LNCaP clone FGC (cell line): ENCODE data around the gene ITPRIP.

Experiments
- DNase-seq: peaks from one replicate; pipeline ENCODE4 v3.0.0-alpha.2; 2011; ENCODE audit warnings: low read depth
- H3K4me3 ChIP-seq: 2 replicates; pipeline ENCODE4 v1.5.1; 2011; ENCODE audit warnings: mild to moderate bottlenecking, low read depth, low read length, control low read depth
- TF ChIP-seq, protein P1 (sequence below): IDR thresholded peaks from 2 replicates; pipeline ENCODE4 v1.5.1; 2012; ENCODE audit warnings: mild to moderate bottlenecking; ENCODE audit not compliant: control insufficient read depth, insufficient read depth; ENCODE audit errors: extremely low read depth

ITPRIP gene

DNA sequence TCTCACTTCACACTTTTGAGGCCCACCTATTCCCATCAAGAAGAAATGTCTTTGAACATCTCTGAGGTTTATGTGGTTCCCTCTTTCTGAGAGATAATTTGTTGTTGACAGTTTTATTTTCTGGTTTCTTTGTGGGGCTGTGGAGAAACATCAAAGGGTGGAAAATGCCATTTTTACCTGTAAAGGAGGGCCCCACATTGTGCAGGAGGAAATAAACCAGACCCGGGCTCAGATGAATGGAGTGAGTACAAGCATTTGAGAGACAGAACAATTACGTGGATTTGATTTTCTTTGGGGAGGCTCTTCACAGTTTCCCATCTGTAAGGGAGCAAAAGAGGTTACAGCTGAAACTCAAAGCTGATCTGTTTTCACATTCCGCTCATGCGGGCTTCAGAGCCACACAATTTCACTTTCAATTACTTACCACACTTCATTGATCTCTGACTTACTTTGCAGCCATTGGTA is 29.8 kb downstream of the ITPRIP start:
- H3K4me3 ChIP-seq: no peak overlapping the region
- TF ChIP-seq, protein P1, sequence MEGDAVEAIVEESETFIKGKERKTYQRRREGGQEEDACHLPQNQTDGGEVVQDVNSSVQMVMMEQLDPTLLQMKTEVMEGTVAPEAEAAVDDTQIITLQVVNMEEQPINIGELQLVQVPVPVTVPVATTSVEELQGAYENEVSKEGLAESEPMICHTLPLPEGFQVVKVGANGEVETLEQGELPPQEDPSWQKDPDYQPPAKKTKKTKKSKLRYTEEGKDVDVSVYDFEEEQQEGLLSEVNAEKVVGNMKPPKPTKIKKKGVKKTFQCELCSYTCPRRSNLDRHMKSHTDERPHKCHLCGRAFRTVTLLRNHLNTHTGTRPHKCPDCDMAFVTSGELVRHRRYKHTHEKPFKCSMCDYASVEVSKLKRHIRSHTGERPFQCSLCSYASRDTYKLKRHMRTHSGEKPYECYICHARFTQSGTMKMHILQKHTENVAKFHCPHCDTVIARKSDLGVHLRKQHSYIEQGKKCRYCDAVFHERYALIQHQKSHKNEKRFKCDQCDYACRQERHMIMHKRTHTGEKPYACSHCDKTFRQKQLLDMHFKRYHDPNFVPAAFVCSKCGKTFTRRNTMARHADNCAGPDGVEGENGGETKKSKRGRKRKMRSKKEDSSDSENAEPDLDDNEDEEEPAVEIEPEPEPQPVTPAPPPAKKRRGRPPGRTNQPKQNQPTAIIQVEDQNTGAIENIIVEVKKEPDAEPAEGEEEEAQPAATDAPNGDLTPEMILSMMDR: no peak
- no peak for DNase-seq

DNA sequence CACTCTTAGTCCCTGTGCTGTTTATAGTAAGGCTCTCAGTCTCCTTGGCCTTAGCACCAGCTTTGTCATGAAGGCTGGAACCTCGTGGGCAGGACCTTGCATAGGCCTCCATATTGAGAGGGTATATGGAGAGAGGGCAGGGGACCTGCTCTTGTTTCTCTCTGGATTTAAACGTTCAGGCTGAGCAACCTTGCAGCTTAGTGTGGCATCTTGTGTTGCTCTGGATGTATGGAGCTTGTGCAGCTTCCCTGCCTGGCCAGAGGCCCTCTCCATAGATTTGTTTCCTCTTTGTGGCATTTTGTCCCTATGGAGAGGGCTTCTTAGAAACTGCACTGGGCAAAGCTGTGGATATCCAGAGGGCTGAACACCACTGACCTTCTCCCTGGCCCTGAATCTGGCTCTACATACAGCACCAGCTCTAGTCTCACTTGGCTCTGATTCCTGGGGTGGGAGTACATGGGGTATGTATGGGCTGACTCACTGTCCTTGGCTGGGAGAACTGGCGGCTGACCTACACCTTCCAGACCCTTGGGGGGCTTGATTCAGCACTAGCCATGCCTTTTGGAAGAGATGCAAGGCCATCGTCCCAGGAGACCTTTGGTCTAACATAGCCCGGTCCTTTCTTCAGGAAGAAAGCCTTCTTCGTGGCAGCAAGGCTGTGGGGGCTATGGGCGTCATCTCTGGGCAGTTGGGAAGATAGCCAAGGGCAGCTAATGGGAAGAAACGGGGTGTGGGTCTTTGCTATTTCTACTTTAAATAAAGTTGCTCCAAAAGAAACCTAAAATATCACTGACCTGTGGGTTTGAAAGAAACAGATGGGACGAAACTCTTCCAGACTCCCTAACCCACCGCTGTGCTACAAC is 30.5 kb downstream of the ITPRIP start:
- no peak for DNase-seq
- TF ChIP-seq, protein P1: no peak
- H3K4me3 ChIP-seq: no peak overlapping the region

DNA sequence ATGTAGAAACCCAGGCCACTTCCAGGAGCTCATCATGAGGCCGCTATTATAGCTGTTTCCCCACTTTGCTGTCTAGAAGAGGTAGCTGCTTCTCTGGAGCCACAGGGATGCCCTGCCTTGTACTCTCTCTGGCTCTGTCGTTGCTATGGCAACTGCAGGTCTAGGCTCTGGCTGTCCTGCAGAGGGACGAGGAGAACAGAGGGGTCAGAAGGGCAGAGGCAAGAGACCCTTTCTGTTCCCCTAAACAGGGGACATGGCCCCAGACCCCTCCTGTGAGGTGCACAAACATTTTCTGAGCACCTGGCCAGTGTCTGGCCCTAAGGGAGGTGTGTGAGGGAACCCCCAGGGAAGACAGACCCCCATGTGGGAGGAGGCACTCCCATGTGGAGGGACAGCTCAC is 31.4 kb downstream of the ITPRIP start:
- TF ChIP-seq, protein P1: no peak
- no peak overlapping the region for H3K4me3 ChIP-seq
- DNase-seq: no peak

DNA sequence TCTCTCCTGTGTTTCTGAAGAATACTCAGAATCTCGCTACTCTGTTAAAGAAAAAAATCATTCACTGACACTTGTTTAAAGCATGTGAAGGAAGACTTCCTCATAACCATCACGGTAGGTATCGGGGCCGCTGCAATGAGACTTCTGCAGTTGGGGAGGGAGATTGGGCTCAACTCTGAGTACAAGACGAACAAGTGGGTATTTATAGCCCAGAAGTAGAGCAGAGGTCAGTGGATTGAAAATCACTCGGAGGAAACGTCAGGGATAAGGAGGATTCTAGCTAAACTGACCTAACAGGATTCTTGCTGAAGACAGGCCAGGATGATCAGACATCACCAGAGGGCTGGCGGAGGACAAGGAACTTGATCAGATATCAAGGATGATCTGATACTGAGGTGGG is 33.3 kb downstream of the ITPRIP start:
- no peak overlapping the region for H3K4me3 ChIP-seq
- TF ChIP-seq, protein P1: no peak

DNA sequence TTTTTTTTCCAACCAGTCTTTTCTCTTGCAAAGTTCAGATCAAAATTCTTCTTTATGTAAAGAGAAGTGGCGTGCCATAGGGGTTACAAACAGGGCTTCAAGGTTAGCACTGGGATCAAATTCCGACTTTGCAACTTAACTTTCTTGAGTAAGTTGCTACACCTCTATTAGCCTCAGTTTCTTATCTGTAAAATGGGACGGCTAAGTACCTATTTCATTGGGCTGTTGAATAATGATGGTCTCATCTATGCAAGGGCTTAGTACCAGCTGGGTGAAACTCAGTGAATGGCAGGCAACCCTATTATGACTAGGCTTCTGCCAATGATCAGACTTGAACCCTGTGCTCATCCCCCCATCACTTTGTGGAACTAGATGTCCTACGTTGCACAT is 33.9 kb downstream of the ITPRIP start:
- TF ChIP-seq, protein P1: no peak
- H3K4me3 ChIP-seq: no peak overlapping the region
- DNase-seq: no peak

More for the DNA sequence above, 33.3 kb downstream of the ITPRIP start:
- peak; percentile 47 for DNase-seq

DNA sequence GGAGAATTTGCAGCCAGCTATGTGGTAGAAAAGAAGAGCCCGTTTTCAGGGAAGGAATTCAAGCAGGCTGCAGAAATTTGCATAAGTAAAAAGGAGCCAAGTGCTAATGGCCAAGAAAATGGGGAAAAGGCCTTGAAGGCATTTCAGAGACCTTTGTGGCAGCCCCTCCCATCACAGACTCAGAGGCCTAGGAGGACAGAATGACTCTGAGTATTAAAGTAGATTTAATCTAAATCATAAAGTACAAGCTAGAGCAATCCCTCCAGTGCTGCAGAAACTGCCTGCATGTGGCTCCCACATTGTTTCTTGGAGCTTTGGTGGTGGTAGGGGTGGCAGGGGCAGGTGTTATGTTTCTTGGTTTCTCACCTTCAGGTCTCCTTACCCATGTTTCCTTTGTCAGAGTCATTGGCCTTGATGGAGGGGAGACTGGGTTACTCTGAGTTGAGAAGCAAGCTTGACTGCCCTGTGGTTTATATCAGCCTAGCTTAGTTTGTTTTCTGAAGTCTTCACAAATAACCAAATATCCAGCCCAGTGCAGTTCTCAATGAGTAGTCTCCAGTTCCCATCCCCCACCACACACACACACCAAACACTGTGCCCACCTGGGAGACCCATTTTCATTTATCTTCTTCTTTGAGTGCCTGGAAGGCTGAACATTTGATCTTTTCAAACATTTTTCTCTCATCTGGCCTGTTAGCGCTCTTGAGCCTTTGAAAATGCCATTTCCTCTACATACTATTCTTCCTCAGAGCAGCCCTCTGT is 34.5 kb downstream of the ITPRIP start:
- no peak for DNase-seq
- TF ChIP-seq, protein P1: no peak
- H3K4me3 ChIP-seq: no peak overlapping the region
